ENCODE results near the gene ITGAL. TPM values are rescaled to one million over a fixed set of nuclear protein-coding genes. Genes with fewer than 3 reads are reported as not detected.

The ITGAL gene
- total and polyA plus RNA-seq, 4 donors: 1.2 to 4.9 (median 3.7) TPM

DNA sequence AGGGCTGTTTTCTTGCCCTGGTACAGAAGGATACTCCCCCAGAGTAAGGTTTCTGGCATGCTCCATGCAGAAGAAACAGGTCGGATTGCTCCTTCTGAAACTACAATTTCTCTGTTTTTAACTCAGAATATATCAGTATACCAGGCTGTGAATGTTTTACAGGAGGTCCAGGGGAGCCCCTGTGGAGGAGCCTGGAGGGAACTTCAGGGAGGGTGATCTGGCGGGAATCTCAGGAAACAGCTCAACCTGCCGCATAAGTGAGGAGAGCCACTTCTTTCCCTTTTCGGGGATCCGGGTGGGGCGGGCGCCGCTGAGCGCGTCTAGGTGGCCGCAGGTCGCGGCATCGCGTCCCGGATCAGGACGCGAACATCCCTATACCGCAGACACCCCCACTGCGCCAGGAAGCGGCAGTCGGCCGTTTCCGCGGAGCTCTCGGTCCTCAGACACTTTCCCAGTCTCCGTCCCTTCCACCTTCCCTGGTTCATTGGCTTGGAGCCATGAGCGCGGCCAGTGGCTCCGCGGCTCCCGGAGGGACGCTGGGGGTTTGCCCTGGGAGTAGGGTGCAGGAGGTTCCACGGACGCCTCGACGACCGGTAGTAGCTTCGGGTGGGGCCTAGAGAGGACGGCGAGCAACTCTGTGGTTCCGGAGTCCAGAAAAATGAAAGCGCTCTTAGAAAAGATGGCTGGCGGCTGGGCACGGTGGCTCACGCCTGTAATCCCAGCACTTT, 88.7 kb downstream of the ITGAL start:
- no peak for DNase-seq (ENCODE audit: low read depth in 4 of 6, low spot score in 6 of 6)
- Histone ChIP-seq H3K4me3 (ENCODE audit: low read depth, low read length) (peak overlapping the region; percentile 35), H3K27me3 (ENCODE audit: control insufficient read depth, insufficient read depth, low read length) (peaks cover 2% of the 10 kb centered on the region), H3K27ac (ENCODE audit: low read depth, low read length) (no peak overlapping the region), H3K4me1 (ENCODE audit: control insufficient read depth, insufficient read depth, low read length) (peaks cover 29% of the 10 kb centered on the region), H3K36me3 (ENCODE audit: control insufficient read depth, insufficient read depth, low read length) (peaks cover 3% of the 10 kb centered on the region), H3K9me3 (ENCODE audit: control insufficient read depth, insufficient read depth, low read length) (no peaks in the 10 kb centered on the region)
- 29% methylated on average over 38 of the region's 46 CpGs for WGBS (ENCODE audit: insufficient coverage)

DNA sequence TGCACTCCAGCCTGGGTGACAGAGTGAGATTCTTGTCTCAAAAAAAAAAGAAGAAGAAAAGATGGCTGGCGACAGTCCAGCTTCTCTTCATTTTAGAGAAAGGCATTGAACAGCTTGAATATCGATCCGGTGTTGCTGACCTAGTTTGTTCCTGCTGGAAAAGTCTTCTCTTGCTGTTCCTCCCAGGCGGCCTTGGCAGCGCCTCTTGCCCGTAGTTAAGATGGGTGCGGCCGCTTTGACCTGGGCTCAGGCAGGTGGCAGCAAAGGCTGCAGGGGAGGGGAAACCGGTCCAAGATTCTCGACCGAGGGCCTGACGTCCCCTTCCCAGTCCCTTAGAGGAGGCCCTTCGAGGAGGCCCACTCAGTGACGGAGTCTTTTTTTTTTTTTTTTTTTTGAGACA, 89.5 kb downstream of the ITGAL start:
- Histone ChIP-seq H3K27me3 (ENCODE audit: control insufficient read depth, insufficient read depth, low read length) (peaks cover 2% of the 10 kb centered on the region), H3K4me1 (ENCODE audit: control insufficient read depth, insufficient read depth, low read length) (peaks cover 22% of the 10 kb centered on the region), H3K9me3 (ENCODE audit: control insufficient read depth, insufficient read depth, low read length) (no peaks in the 10 kb centered on the region), H3K4me3 (ENCODE audit: low read depth, low read length) (no peak overlapping the region), H3K36me3 (ENCODE audit: control insufficient read depth, insufficient read depth, low read length) (no peaks in the 10 kb centered on the region), H3K27ac (ENCODE audit: low read depth, low read length) (no peak overlapping the region)
- 91% methylated on average over 12 of the region's 14 CpGs for WGBS (ENCODE audit: insufficient coverage)
- DNase-seq (ENCODE audit: low read depth in 4 of 6, low spot score in 6 of 6): peak in 1 of 6 donors; percentile 5

GRCh38 chr16:30565526-30565925, 93.0 kb downstream of the ITGAL start:
- no peak for DNase-seq (ENCODE audit: low read depth in 4 of 6, low spot score in 6 of 6)
- Histone ChIP-seq H3K27ac (ENCODE audit: low read depth, low read length) (no peak overlapping the region), H3K27me3 (ENCODE audit: control insufficient read depth, insufficient read depth, low read length) (peaks cover 2% of the 10 kb centered on the region), H3K9me3 (ENCODE audit: control insufficient read depth, insufficient read depth, low read length) (no peaks in the 10 kb centered on the region), H3K4me1 (ENCODE audit: control insufficient read depth, insufficient read depth, low read length) (peaks cover 14% of the 10 kb centered on the region), H3K4me3 (ENCODE audit: low read depth, low read length) (no peak overlapping the region), H3K36me3 (ENCODE audit: control insufficient read depth, insufficient read depth, low read length) (peaks cover 15% of the 10 kb centered on the region)
- 69% methylated on average over 2 of the region's 7 CpGs for WGBS (ENCODE audit: insufficient coverage)

- Histone ChIP-seq H3K4me1 (ENCODE audit: control insufficient read depth, insufficient read depth, low read length) (peaks cover 19% of the 10 kb centered on the region), H3K27ac (ENCODE audit: low read depth, low read length) (no peak overlapping the region), H3K9me3 (ENCODE audit: control insufficient read depth, insufficient read depth, low read length) (no peaks in the 10 kb centered on the region), H3K4me3 (ENCODE audit: low read depth, low read length) (no peak overlapping the region), H3K36me3 (ENCODE audit: control insufficient read depth, insufficient read depth, low read length) (peaks cover 15% of the 10 kb centered on the region), H3K27me3 (ENCODE audit: control insufficient read depth, insufficient read depth, low read length) (peaks cover 2% of the 10 kb centered on the region)
- 72% methylated on average over 8 of the region's 8 CpGs for WGBS (ENCODE audit: insufficient coverage)
- DNase-seq (ENCODE audit: low read depth in 4 of 6, low spot score in 6 of 6): no peak
These were observed 93.4 kb downstream of the ITGAL start for GRCh38 chr16:30565984-30566383.

DNA sequence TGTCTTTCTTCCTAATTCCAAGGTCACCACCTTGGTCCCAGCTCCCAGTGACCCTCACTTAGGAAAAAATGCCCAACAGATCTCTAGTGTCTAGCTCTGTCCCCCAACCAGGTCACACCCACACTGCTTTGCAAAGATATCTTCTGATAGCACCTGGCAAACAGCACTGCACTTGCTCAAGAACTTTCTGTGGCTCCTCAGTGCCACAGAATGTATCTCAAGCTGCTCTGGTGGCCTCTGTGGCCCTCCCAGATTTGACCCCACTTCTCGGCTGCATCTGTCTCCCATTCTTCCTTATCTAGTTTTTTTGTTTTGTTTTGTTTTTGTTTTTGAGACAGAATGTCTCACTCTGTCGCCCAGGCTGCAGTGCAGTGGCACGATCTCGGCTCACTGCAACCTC, 94.0 kb downstream of the ITGAL start:
- Histone ChIP-seq H3K36me3 (ENCODE audit: control insufficient read depth, insufficient read depth, low read length) (peaks cover 15% of the 10 kb centered on the region), H3K4me3 (ENCODE audit: low read depth, low read length) (no peak overlapping the region), H3K27ac (ENCODE audit: low read depth, low read length) (no peak overlapping the region), H3K4me1 (ENCODE audit: control insufficient read depth, insufficient read depth, low read length) (peaks cover 17% of the 10 kb centered on the region), H3K27me3 (ENCODE audit: control insufficient read depth, insufficient read depth, low read length) (no peaks in the 10 kb centered on the region), H3K9me3 (ENCODE audit: control insufficient read depth, insufficient read depth, low read length) (no peaks in the 10 kb centered on the region)
- DNase-seq (ENCODE audit: low read depth in 4 of 6, low spot score in 6 of 6): no peak
- WGBS (ENCODE audit: insufficient coverage): 100% methylated on average over 2 of the region's 4 CpGs

GRCh38 chr16:30567160-30567990, 94.8 kb downstream of the ITGAL start:
- H3K9me3 ChIP-seq (ENCODE audit: control insufficient read depth, insufficient read depth, low read length): no peaks in the 10 kb centered on the region
- peaks cover 20% of the 10 kb centered on the region for H3K4me1 ChIP-seq (ENCODE audit: control insufficient read depth, insufficient read depth, low read length)
- no peak overlapping the region for H3K4me3 ChIP-seq (ENCODE audit: low read depth, low read length)
- H3K36me3 ChIP-seq (ENCODE audit: control insufficient read depth, insufficient read depth, low read length): peaks cover 15% of the 10 kb centered on the region
- H3K27me3 ChIP-seq (ENCODE audit: control insufficient read depth, insufficient read depth, low read length): no peaks in the 10 kb centered on the region
- DNase-seq (ENCODE audit: low read depth in 4 of 6, low spot score in 6 of 6): no peak
- WGBS (ENCODE audit: insufficient coverage): 99% methylated on average over 6 of the region's 14 CpGs
- H3K27ac ChIP-seq (ENCODE audit: low read depth, low read length): no peak overlapping the region

DNA sequence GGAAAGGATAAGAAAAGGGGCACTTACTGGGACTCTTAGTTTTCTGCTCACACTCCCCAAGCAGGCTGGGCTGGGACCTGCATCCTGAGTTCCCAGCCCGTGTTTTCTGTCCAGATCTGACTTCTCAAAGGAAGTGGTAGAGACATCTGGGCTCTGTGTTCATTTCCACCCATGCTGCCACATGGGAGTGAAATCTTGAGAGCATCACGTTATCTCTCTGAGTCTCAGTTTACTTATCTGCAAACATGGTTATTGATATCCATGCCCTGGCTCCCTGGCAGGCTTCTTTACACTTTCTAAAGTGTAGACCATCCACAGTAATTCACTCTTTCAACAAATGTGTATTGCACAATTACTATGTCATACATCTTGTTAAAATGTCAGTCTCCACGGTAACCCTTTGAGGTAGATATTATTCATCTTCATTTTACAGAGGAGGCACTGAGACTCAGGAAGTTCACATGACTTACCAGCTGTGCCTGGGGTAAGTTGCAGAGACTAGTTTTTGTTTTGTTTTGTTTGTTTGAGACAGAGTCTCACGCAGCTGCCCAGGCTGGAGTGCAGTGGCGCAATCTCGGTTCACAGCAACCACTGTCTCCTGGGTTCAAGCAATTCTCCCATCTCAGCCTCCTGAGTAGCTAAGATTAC, 95.6 kb downstream of the ITGAL start:
- no peak overlapping the region for H3K4me3 ChIP-seq (ENCODE audit: low read depth, low read length)
- no peak for DNase-seq (ENCODE audit: low read depth in 4 of 6, low spot score in 6 of 6)
- H3K27me3 ChIP-seq (ENCODE audit: control insufficient read depth, insufficient read depth, low read length): no peaks in the 10 kb centered on the region
- H3K4me1 ChIP-seq (ENCODE audit: control insufficient read depth, insufficient read depth, low read length): peaks cover 26% of the 10 kb centered on the region
- no peaks in the 10 kb centered on the region for H3K9me3 ChIP-seq (ENCODE audit: control insufficient read depth, insufficient read depth, low read length)
- WGBS (ENCODE audit: insufficient coverage): 23% methylated on average over 2 of the region's 6 CpGs
- H3K36me3 ChIP-seq (ENCODE audit: control insufficient read depth, insufficient read depth, low read length): peaks cover 15% of the 10 kb centered on the region
- no peak overlapping the region for H3K27ac ChIP-seq (ENCODE audit: low read depth, low read length)

DNA sequence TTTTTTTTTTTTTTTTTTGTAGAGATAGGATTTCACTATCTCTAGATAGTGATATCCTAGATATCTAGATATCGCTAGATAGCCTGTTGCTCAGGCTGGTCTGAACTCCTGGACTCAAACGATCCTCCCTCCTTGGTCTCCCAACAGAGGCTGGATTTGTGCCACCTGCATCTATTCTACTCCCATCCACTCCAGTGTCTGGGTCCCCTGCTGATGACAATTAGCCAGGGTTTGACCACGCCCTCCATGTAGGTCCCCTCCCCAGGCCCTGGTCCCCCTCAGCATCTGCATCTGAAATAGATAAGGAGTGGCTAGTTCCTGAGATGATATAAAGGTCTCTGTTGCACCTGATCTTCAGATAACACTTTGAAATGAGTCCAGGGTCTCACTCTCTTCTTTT, 96.7 kb downstream of the ITGAL start:
- peaks cover 18% of the 10 kb centered on the region for H3K36me3 ChIP-seq (ENCODE audit: control insufficient read depth, insufficient read depth, low read length)
- 83% methylated on average over 2 of the region's 3 CpGs for WGBS (ENCODE audit: insufficient coverage)

GRCh38 chr16:30569746-30570635, 97.4 kb downstream of the ITGAL start:
- no peak for DNase-seq (ENCODE audit: low read depth in 4 of 6, low spot score in 6 of 6)
- peaks cover 26% of the 10 kb centered on the region for H3K4me1 ChIP-seq (ENCODE audit: control insufficient read depth, insufficient read depth, low read length)
- 90% methylated on average over 42 of the region's 44 CpGs for WGBS (ENCODE audit: insufficient coverage)
- H3K9me3 ChIP-seq (ENCODE audit: control insufficient read depth, insufficient read depth, low read length): no peaks in the 10 kb centered on the region
- H3K36me3 ChIP-seq (ENCODE audit: control insufficient read depth, insufficient read depth, low read length): peaks cover 18% of the 10 kb centered on the region
- H3K4me3 ChIP-seq (ENCODE audit: low read depth, low read length): no peak overlapping the region
- peak overlapping the region; percentile 98 for H3K27ac ChIP-seq (ENCODE audit: low read depth, low read length)
- H3K27me3 ChIP-seq (ENCODE audit: control insufficient read depth, insufficient read depth, low read length): no peaks in the 10 kb centered on the region

More for the DNA sequence above, 96.7 kb downstream of the ITGAL start:
- H3K4me1 ChIP-seq (ENCODE audit: control insufficient read depth, insufficient read depth, low read length): peaks cover 26% of the 10 kb centered on the region
- no peak overlapping the region for H3K4me3 ChIP-seq (ENCODE audit: low read depth, low read length)
- no peak for DNase-seq (ENCODE audit: low read depth in 4 of 6, low spot score in 6 of 6)
- H3K27ac ChIP-seq (ENCODE audit: low read depth, low read length): no peak overlapping the region
- H3K9me3 ChIP-seq (ENCODE audit: control insufficient read depth, insufficient read depth, low read length): no peaks in the 10 kb centered on the region
- no peaks in the 10 kb centered on the region for H3K27me3 ChIP-seq (ENCODE audit: control insufficient read depth, insufficient read depth, low read length)
